HG02981 (cell line): ENCODE data around the gene FGFR2.

Experiments used
- ATAC-seq: cut with Tn5 transposase; IDR thresholded peaks from one replicate; pipeline ENCODE4 v1.9.1; 2021; ENCODE audit warnings: mild to moderate bottlenecking, moderate library complexity; ENCODE audit not compliant: unreplicated experiment

FGFR2 gene

GRCh38 chr10:121500701-121501332 lies 97.4 kb downstream of the FGFR2 start:
- ATAC-seq = no peak

GRCh38 chr10:121497513-121498470 lies 100.5 kb downstream of the FGFR2 start:
- no peak for ATAC-seq

DNA sequence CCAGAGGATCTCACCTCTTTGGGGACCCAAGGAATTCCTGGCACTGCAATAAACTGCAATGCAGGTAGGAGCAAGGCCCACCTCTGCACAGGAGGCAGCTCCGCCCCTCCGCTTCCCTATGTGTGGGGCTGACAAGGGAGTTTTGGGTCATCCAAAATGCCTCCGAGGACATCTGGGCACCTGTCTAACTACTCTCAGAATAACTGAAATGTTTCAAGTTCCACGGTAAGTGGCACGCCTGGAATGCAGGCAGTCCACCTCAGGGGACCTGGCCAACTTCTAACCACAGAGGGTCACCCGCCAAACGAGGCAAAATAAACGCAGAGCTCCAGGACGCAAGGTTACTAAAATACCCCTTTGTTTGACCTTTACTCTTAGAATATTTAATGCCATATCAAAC lies 102.5 kb downstream of the FGFR2 start:
- ATAC-seq = no peak

- ATAC-seq = no peak
Observed at GRCh38 chr10:121494296-121494695, 103.9 kb downstream of the FGFR2 start.

DNA sequence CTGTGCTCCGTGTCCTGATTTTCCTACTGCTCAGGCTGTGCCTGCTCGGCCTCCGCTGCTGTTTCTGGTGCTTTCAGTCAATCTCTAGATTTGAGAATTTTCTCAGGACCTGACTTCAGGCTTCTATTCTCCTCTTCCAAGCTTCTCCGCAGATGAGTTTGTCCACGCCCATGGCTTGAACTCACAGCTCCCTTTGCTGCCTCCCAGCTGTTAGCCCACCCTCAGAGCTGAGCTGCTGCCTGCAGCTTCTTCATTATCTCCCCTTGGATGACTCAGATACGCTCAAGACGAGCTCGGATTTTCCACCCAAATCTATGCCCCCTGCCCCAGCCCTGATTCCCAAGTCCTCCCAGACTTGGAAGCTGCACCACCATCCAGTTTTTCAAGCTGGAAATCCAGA lies 104.7 kb downstream of the FGFR2 start:
- ATAC-seq = no peak

- no peak for ATAC-seq
Observed at GRCh38 chr10:121490871-121491519, 107.2 kb downstream of the FGFR2 start.

DNA sequence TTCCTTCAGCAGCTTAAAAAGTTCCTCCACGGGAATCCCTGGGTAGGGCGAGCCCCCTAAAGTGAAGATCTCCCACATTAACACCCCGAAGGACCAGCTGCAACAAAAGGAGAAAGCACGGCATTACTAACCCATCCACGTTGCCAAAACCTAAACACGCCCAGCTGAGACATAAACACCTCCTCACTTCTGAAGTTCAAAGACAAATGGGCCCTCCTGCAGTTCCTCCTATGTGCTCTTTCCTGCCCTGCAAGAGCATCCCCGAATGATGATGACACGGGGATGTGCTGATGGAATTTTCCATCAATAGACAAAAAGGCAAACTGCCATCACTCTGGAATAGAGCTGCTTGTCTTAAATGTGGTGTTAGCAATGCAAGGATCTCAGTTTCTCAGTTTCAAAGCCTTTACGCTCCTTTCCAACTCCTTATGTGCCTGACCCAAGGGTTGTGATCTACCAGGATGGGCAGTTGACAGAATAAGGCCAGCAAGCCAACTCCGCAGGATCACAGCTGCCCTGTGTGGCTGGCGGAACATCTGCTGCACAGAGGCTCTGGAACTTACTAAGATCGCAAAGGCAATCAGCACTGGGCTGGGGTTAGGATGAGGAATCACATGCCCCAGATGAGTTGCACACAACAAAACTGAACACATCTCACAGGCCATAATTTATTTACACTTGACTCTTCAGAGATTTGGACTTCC lies 112.7 kb downstream of the FGFR2 start:
- no peak for ATAC-seq

GRCh38 chr10:121484816-121485215 lies 113.4 kb downstream of the FGFR2 start:
- no peak for ATAC-seq

- ATAC-seq = no peak
Observed at GRCh38 chr10:121484401-121484800, 113.8 kb downstream of the FGFR2 start.

DNA sequence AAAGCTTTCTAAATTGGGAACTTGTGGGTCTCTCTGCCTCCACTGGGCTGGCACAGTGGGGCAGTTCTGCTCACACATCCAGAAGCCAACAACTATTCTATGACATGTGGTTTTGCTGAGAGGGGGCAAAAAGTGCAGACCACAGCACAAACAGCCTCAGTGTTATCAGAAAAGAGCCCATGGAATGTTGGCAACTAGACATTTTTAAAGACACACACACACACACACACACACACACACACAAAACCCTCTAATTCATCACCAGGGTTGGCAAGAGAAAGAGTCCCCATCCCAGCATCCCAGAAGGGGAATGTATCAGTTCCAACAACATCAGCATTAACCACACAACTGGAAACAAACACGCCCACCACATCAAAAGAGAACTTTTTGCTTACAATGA lies 117.1 kb downstream of the FGFR2 start:
- no peak for ATAC-seq

GRCh38 chr10:121478556-121478955 lies 119.7 kb downstream of the FGFR2 start:
- ATAC-seq = no peak

DNA sequence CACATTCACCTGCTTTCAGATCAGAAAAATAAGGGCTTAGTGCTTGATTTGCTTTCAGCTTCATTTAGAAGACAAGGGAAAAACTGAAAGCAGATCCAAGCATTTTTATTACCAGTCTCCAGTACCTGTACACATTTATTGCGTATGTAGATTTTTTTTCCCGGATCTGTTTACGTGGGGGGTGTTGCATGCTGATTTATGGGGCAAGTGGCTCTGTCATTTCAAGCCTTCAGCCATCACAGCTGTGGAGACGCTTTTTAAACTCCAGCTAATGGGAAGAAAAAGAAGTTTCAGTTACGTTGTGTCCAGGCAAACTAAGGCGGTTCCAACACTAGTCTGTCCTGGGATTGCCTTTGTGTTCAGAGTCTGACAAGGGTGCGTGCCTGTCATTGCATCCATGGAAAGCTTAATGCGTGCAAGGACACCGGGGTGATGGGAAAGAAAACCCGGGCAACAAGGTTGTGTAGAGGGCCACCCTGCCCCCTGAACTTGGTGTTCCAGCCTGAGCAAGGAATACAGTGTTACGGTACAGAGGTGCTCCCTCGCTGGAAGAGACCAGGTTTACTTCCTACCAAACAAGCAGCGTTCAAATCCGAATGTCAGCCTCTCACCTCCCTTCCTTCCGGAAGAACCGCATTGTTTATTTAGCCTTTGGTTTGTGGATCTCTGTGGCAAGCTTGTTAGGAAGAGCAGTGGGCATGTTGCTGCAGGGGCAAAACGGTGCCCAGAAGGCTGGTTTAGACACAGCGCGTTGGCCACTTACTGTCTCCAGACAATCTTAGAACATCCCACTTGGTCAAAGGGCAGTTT lies 128.2 kb downstream of the FGFR2 start:
- no peak for ATAC-seq

- no peak for ATAC-seq
Observed at GRCh38 chr10:121468726-121469125, 129.5 kb downstream of the FGFR2 start.

DNA sequence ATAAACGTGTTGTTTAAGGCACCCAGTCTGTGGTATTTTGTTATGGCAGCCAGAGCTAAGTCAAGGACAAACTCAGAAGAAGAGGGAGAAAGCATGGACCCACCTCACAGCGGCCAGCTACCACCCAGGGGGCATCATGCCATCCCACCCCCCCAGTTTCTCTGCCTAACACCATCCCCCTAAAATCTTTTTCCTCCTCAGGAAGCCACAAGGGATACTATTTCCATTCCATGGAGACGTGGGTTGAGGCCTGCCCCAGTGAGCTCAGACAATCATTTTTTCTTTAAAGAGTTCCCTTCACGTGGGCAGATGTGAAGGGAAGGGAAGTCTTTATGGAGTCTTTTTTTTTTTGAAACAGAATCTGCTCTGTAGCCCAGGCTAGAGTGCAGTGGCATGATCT lies 131.8 kb downstream of the FGFR2 start:
- no peak for ATAC-seq

- ATAC-seq = no peak
Observed at GRCh38 chr10:121465215-121465614, 133.0 kb downstream of the FGFR2 start.

- ATAC-seq = no peak
Observed at GRCh38 chr10:121464517-121464916, 133.7 kb downstream of the FGFR2 start.

DNA sequence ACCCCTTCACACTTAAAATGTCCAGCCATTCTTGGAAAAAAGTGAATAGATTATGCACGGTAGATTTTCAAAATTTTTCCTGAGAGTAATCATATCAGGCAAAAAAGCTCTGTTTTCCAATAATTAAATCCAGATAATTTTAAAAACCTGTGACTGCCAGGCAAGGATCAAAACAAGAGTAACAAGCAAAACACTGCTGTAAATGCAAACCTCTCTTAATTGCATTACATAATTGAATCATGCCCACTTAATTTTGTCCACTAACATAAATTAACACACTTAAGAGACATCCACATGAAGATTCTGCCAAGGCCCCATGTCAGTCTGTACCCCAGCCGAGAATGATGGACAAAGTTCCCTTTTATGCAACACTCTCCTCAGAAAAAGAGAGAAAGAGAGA lies 135.3 kb downstream of the FGFR2 start:
- ATAC-seq = no peak

GRCh38 chr10:121462281-121462680 lies 136.0 kb downstream of the FGFR2 start:
- no peak for ATAC-seq

DNA sequence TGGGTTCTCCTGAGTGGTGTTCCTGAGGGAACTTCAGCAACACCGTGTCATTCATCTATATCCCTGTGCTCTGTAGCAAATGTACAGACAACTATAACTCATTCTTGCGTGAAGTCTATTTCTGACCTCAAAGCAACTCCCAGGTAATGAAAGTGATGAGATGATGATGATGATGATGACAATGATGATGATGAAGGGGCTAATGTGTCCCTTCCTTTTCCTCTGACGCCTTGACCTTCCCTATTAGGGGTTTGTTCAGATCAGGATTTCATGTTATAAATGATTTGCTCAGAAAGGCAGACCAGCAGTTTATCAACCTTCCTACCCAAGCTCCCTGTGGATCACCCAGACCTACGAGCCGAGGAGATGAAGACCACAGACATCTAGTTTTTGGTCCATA lies 136.9 kb downstream of the FGFR2 start:
- ATAC-seq = no peak

GRCh38 chr10:121460733-121461132 lies 137.5 kb downstream of the FGFR2 start:
- no peak for ATAC-seq
